Activated naive CD4-positive, alpha-beta T cell treated with anti-CD3 and anti-CD28 coated beads, Interleukin-2, amount 50 U/mL, for 24 hours (primary cell): Measurements from ENCODE around the gene CD2.
A peak's percentile ranks its signal among the peaks of the same experiment; 100 is the strongest.

Experiments used
- H3K27ac Mint-ChIP-seq: one replicate; pipeline ENCODE4 v1.8.0; 2021; ENCODE audit warnings: mild to moderate bottlenecking, mixed read lengths
- H3K27me3 Mint-ChIP-seq: one replicate; pipeline ENCODE4 v1.8.0; 2021; ENCODE audit warnings: mixed read lengths
- H3K36me3 Mint-ChIP-seq: one replicate; pipeline ENCODE4 v1.8.0; 2021; ENCODE audit warnings: mixed read lengths
- H3K4me1 Mint-ChIP-seq: one replicate; pipeline ENCODE4 v1.8.0; 2021; ENCODE audit warnings: mixed read lengths
- H3K4me3 Mint-ChIP-seq: one replicate; pipeline ENCODE4 v1.8.0; 2021; ENCODE audit warnings: mild to moderate bottlenecking, mixed read lengths
- H3K9me3 Mint-ChIP-seq: one replicate; pipeline ENCODE4 v1.8.0; 2021; ENCODE audit warnings: mixed read lengths

The CD2 gene

GRCh38 chr1:116775116-116775752 lies 21.0 kb downstream of the CD2 start:
- no peak overlapping the region for H3K27ac Mint-ChIP-seq
- H3K9me3 Mint-ChIP-seq: peaks cover 10% of the 10 kb centered on the region
- no peaks in the 10 kb centered on the region for H3K27me3 Mint-ChIP-seq
- H3K36me3 Mint-ChIP-seq: peaks cover 12% of the 10 kb centered on the region
- peaks cover 69% of the 10 kb centered on the region for H3K4me1 Mint-ChIP-seq
- peak overlapping the region; percentile 59 for H3K4me3 Mint-ChIP-seq

- H3K27me3 Mint-ChIP-seq: no peaks in the 10 kb centered on the region
- peak overlapping the region; percentile 73 for H3K27ac Mint-ChIP-seq
- H3K4me3 Mint-ChIP-seq: peak overlapping the region; percentile 35
- H3K9me3 Mint-ChIP-seq: peaks cover 5% of the 10 kb centered on the region
- H3K4me1 Mint-ChIP-seq: peaks cover 40% of the 10 kb centered on the region
- peaks cover 6% of the 10 kb centered on the region for H3K36me3 Mint-ChIP-seq
These were observed 23.9 kb downstream of the CD2 start for GRCh38 chr1:116777831-116778830.

GRCh38 chr1:116781034-116781433 lies 26.8 kb downstream of the CD2 start:
- no peaks in the 10 kb centered on the region for H3K27me3 Mint-ChIP-seq
- peaks cover 3% of the 10 kb centered on the region for H3K36me3 Mint-ChIP-seq
- H3K9me3 Mint-ChIP-seq: peaks cover 5% of the 10 kb centered on the region
- H3K4me3 Mint-ChIP-seq: no peak overlapping the region
- peak overlapping the region; percentile 20 for H3K27ac Mint-ChIP-seq
- peaks cover 28% of the 10 kb centered on the region for H3K4me1 Mint-ChIP-seq

- H3K9me3 Mint-ChIP-seq: peaks cover 7% of the 10 kb centered on the region
- H3K27me3 Mint-ChIP-seq: no peaks in the 10 kb centered on the region
- H3K4me3 Mint-ChIP-seq: no peak overlapping the region
- peaks cover 7% of the 10 kb centered on the region for H3K36me3 Mint-ChIP-seq
- H3K4me1 Mint-ChIP-seq: peaks cover 14% of the 10 kb centered on the region
- no peak overlapping the region for H3K27ac Mint-ChIP-seq
These were observed 30.8 kb downstream of the CD2 start for GRCh38 chr1:116785006-116785405.

DNA sequence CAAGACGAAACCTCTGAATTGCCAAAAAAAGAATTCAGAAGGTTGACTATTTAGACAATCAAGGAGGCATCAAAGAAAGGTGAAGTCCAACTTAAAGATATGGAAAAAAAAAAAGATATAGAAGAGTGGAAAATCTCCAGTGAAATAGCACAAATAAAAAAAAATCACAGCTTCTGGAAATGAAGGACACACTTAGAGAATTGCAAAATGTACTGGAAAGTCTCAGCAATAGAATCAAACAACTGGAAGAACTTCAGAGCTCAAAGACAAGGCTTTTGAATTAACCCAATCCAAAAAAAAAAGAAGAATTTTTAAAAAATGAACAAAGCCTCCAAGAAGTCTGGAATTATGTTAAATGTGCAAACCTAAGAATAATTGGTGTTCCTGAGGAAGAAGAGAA lies 31.8 kb downstream of the CD2 start:
- Mint-ChIP-seq H3K36me3 (peaks cover 7% of the 10 kb centered on the region), H3K27me3 (no peaks in the 10 kb centered on the region), H3K4me3 (no peak overlapping the region), H3K27ac (no peak overlapping the region), H3K4me1 (peaks cover 21% of the 10 kb centered on the region), H3K9me3 (peaks cover 7% of the 10 kb centered on the region)

DNA sequence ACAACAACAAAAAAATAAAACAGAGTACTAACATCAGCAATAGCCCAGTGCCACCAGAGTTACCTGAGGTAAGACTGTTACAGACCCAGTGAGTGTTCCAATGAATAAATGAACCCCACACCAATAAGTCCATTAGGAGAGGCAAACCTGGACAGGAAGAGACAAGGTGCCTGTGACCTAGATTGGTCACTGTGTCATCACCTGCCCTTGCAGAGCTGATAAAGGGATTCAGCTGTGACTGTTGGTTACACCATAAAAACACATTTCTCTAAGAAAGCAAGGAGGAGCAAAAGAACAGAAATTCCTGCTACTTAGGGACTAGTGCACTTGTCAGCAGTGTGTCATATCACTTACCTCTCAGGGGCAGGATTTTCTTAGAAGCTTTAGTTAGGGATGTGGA lies 37.5 kb downstream of the CD2 start:
- peaks cover 48% of the 10 kb centered on the region for H3K4me1 Mint-ChIP-seq

GRCh38 chr1:116793357-116793935 lies 39.2 kb downstream of the CD2 start:
- Mint-ChIP-seq H3K4me1 (peaks cover 58% of the 10 kb centered on the region), H3K27ac (peak overlapping the region; percentile 8), H3K9me3 (no peaks in the 10 kb centered on the region)

More for the DNA sequence above, 37.5 kb downstream of the CD2 start:
- Mint-ChIP-seq H3K27me3 (no peaks in the 10 kb centered on the region), H3K9me3 (no peaks in the 10 kb centered on the region), H3K36me3 (peaks cover 2% of the 10 kb centered on the region), H3K4me3 (no peak overlapping the region), H3K27ac (no peak overlapping the region)

GRCh38 chr1:116794371-116794770 lies 40.1 kb downstream of the CD2 start:
- Mint-ChIP-seq H3K27me3 (no peaks in the 10 kb centered on the region), H3K36me3 (peaks cover 2% of the 10 kb centered on the region), H3K27ac (no peak overlapping the region), H3K9me3 (no peaks in the 10 kb centered on the region), H3K4me1 (peaks cover 59% of the 10 kb centered on the region), H3K4me3 (no peak overlapping the region)

More at GRCh38 chr1:116793357-116793935, 39.2 kb downstream of the CD2 start:
- Mint-ChIP-seq H3K36me3 (peaks cover 2% of the 10 kb centered on the region), H3K27me3 (no peaks in the 10 kb centered on the region), H3K4me3 (no peak overlapping the region)

GRCh38 chr1:116794804-116795481 lies 40.7 kb downstream of the CD2 start:
- peaks cover 4% of the 10 kb centered on the region for H3K36me3 Mint-ChIP-seq

DNA sequence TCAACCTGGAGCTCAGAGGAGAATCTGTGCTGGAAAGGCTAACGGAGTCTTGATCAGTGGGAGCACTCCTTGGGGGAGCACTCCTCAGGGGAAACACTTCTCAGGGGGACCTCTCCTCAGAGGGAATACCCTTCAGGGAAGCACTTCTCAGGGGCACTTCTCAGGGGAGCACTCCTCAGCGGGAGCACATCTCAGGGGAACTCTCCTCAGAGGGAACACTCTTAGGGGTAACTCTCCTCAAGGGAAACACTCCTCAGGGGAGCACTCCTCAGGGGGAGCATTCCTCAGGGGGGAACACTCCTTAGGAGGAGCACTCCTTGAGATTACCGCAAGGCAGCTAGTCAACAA lies 41.2 kb downstream of the CD2 start:
- Mint-ChIP-seq H3K27ac (no peak overlapping the region), H3K36me3 (peaks cover 4% of the 10 kb centered on the region), H3K4me3 (no peak overlapping the region), H3K4me1 (peaks cover 59% of the 10 kb centered on the region), H3K9me3 (no peaks in the 10 kb centered on the region), H3K27me3 (no peaks in the 10 kb centered on the region)

More at GRCh38 chr1:116794804-116795481, 40.7 kb downstream of the CD2 start:
- peak overlapping the region; percentile 47 for H3K27ac Mint-ChIP-seq
- H3K9me3 Mint-ChIP-seq: no peaks in the 10 kb centered on the region
- peaks cover 59% of the 10 kb centered on the region for H3K4me1 Mint-ChIP-seq
- H3K4me3 Mint-ChIP-seq: no peak overlapping the region
- no peaks in the 10 kb centered on the region for H3K27me3 Mint-ChIP-seq

- Mint-ChIP-seq H3K4me3 (peak overlapping the region; percentile 73), H3K27me3 (no peaks in the 10 kb centered on the region), H3K9me3 (peaks cover 6% of the 10 kb centered on the region), H3K27ac (peak overlapping the region; percentile 95), H3K36me3 (peaks cover 1% of the 10 kb centered on the region), H3K4me1 (peaks cover 82% of the 10 kb centered on the region)
These were observed 50.5 kb downstream of the CD2 start for GRCh38 chr1:116804736-116805135.

DNA sequence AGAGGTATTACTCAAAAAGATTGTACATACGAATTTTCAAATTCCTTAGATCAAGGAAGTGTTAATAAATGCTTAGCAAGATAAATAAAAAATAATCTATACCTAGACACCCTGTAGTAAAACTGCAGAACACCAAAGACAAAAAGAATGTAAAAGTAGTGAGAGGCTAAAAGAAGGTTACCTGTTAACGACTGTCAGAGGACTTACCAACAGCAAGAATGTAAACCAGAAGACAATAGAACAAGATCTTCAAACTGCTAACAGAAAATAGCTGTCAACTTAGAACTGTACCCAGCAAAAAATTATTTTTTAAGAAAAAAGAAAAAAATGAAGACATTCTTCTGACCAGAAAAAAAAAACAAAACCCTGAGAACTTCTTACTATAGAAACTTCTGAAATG lies 51.2 kb downstream of the CD2 start:
- Mint-ChIP-seq H3K4me1 (peaks cover 82% of the 10 kb centered on the region), H3K27me3 (no peaks in the 10 kb centered on the region), H3K9me3 (peaks cover 6% of the 10 kb centered on the region)

GRCh38 chr1:116806245-116806644 lies 52.0 kb downstream of the CD2 start:
- Mint-ChIP-seq H3K4me1 (peaks cover 81% of the 10 kb centered on the region), H3K27me3 (no peaks in the 10 kb centered on the region), H3K4me3 (peak overlapping the region; percentile 73), H3K27ac (peak overlapping the region; percentile 95), H3K36me3 (peaks cover 1% of the 10 kb centered on the region), H3K9me3 (peaks cover 6% of the 10 kb centered on the region)

More for the DNA sequence above, 51.2 kb downstream of the CD2 start:
- Mint-ChIP-seq H3K36me3 (no peaks in the 10 kb centered on the region), H3K27ac (peak overlapping the region; percentile 95), H3K4me3 (peak overlapping the region; percentile 73)

DNA sequence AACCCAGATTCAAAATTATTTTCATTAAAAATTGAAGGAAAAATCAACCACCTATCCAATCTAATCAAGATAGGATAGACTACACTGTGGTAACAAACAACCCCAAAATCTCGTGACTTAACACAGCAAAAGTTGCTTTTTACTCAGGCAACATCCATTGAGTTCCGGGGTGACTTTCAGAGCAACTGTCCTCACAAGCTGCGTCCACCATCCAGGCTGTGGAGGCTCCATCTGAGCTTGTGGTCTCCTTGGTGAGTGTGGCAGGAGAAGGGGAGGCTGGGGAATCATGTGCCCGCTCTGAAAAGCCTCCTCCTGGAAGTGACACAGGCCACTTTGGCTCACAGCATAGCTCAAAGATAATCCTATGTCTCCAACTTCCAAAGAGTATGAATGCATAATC lies 52.4 kb downstream of the CD2 start:
- peak overlapping the region; percentile 95 for H3K27ac Mint-ChIP-seq
- H3K4me3 Mint-ChIP-seq: peak overlapping the region; percentile 73
- no peaks in the 10 kb centered on the region for H3K27me3 Mint-ChIP-seq
- peaks cover 6% of the 10 kb centered on the region for H3K9me3 Mint-ChIP-seq
- peaks cover 2% of the 10 kb centered on the region for H3K36me3 Mint-ChIP-seq
- H3K4me1 Mint-ChIP-seq: peaks cover 82% of the 10 kb centered on the region
